Osteocyte (in vitro differentiated cells): Measurements from ENCODE around the gene TEX14. TPM values are rescaled to one million over a fixed set of nuclear protein-coding genes. Genes with fewer than 3 reads are reported as not detected.

Source experiments
- DNase-seq: peaks from one replicate; pipeline ENCODE4 v3.0.0; 2021; ENCODE audit warnings: mixed read lengths; ENCODE audit not compliant: unreplicated experiment; ENCODE audit errors: extremely low spot score
- H3K27ac Mint-ChIP-seq: one replicate; pipeline ENCODE4 v1.8.0; 2021; ENCODE audit warnings: mild to moderate bottlenecking, mixed read lengths; ENCODE audit not compliant: unreplicated experiment
- H3K27me3 Mint-ChIP-seq: one replicate; pipeline ENCODE4 v1.8.0; 2021; ENCODE audit warnings: mixed read lengths; ENCODE audit not compliant: unreplicated experiment
- H3K36me3 Mint-ChIP-seq: one replicate; pipeline ENCODE4 v1.8.0; 2021; ENCODE audit warnings: mixed read lengths; ENCODE audit not compliant: unreplicated experiment
- H3K4me1 Mint-ChIP-seq: one replicate; pipeline ENCODE4 v1.8.0; 2021; ENCODE audit warnings: mixed read lengths; ENCODE audit not compliant: unreplicated experiment
- H3K4me3 Mint-ChIP-seq: one replicate; pipeline ENCODE4 v1.8.0; 2021; ENCODE audit warnings: mild to moderate bottlenecking, moderate library complexity, mixed read lengths; ENCODE audit not compliant: unreplicated experiment
- H3K9me3 Mint-ChIP-seq: one replicate; pipeline ENCODE4 v1.8.0; 2021; ENCODE audit warnings: mixed read lengths; ENCODE audit not compliant: unreplicated experiment
- total RNA-seq: library from RNA; stranded (reverse); gene quantifications from 2 replicates; pipeline ENCODE4 v1.2.1, GENCODE V29; 2021
- TF ChIP-seq, protein P1 (sequence below): fragments of 200-600 bp; sonication (generic); IDR thresholded peaks from 2 replicates; pipeline ENCODE4 v1.5.0; 2021; ENCODE audit warnings: antibody characterized with exemption, mild to moderate bottlenecking, moderate library complexity

The TEX14 gene
- total RNA-seq, 1 donor from 2014 or later, result 0.27 TPM

DNA sequence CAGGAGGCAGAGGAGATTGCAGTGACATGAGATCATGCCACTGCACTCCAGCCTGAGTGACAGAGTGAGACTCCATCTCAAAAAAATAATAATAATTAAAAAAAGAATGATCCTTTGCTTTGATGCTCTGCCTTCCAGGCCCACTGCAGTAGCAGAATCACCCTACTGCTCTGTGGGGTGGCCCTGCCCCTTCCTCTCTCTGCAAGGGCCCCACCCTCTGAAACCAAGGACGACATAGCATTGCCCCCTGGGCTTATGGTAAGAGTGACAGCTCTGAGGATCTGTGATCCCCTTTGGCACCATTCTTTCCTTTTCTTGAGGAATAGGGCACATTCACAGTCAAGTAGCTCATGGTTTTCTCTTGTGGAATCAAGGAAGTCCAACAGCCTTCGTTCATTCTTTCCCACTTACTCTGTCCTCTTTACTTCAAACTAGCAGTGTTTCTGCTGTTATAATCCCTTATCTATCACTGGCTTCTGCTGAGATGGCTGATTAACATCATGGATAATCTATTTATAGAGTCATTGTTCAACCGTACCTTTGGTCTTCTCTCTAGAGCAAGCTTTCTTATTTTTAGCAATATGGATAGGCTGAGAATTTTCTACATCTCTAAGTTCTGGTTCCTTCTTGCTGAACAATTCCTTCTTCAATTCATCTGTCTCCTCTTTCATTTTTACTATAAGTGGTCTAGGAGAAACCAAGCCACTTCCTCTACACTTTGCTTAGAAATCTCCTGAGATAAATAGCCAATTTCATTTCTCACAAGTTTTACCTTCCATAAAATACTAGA lies 14.7 kb upstream of the TEX14 start:
- TF ChIP-seq, protein P1, sequence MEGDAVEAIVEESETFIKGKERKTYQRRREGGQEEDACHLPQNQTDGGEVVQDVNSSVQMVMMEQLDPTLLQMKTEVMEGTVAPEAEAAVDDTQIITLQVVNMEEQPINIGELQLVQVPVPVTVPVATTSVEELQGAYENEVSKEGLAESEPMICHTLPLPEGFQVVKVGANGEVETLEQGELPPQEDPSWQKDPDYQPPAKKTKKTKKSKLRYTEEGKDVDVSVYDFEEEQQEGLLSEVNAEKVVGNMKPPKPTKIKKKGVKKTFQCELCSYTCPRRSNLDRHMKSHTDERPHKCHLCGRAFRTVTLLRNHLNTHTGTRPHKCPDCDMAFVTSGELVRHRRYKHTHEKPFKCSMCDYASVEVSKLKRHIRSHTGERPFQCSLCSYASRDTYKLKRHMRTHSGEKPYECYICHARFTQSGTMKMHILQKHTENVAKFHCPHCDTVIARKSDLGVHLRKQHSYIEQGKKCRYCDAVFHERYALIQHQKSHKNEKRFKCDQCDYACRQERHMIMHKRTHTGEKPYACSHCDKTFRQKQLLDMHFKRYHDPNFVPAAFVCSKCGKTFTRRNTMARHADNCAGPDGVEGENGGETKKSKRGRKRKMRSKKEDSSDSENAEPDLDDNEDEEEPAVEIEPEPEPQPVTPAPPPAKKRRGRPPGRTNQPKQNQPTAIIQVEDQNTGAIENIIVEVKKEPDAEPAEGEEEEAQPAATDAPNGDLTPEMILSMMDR, result no peak
- H3K27ac Mint-ChIP-seq, result no peak overlapping the region
- H3K36me3 Mint-ChIP-seq, result peaks cover 9% of the 10 kb centered on the region
- no peaks in the 10 kb centered on the region for H3K27me3 Mint-ChIP-seq
- H3K4me3 Mint-ChIP-seq, result no peak overlapping the region
- H3K4me1 Mint-ChIP-seq, result no peaks in the 10 kb centered on the region
- H3K9me3 Mint-ChIP-seq, result no peaks in the 10 kb centered on the region
- no peak for DNase-seq

DNA sequence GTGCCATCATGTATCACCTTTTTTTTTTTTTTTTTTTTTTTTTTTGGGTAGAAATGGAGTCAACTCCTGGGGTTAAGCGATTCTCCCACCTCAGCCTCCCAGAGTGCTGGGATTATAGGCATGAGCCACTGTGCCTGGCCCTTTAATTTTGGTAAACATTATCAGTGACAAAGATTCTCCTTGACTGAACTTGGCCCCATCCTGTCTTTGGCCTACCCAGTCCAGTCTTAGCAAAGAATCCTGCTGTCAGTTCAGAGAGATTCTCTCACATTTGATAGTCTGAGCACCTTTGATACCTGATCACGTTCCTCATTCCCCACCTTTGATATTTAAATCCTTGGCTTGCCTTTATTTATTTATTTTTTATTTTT lies 12.1 kb upstream of the TEX14 start:
- no peak overlapping the region for H3K4me3 Mint-ChIP-seq
- no peak overlapping the region for H3K27ac Mint-ChIP-seq
- H3K27me3 Mint-ChIP-seq, result no peaks in the 10 kb centered on the region
- no peak for DNase-seq
- TF ChIP-seq, protein P1, result no peak
- no peaks in the 10 kb centered on the region for H3K9me3 Mint-ChIP-seq
- peaks cover 10% of the 10 kb centered on the region for H3K36me3 Mint-ChIP-seq
- no peaks in the 10 kb centered on the region for H3K4me1 Mint-ChIP-seq

DNA sequence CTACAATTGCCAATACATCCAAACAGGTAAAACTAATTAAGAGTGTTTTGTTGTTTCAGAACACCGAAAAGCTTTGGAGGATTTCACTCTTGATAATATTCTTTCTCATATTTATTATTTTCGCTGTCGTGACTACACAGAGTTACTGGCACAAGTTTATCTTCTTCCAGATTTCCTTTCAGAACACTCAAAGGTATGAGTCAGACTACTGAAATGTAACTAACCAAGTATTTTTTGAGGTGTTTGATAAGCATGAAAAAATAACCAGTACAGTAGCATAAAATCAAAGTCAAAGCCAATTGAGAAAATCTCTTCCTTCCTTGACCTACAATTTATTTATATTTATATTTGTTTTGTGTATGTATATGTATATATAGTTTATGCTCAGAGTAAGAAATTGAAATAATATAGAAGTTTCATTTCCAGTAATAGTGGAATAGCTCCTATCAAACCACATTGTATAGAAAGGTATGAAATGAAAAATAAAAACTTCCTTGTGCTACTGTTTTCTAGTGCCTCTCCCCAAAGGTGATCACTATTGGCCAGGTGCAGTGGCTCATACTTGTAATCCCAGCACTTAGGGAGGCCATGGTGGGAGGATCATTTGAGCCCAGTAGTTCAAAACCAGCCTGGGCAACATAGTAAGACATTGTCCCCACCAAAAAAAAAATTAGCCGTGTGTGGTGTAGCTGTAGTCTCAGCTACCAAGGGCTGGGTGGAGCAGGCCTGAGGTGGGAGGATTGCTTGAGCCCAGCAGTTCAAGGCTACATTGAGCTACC lies 11.5 kb upstream of the TEX14 start:
- Mint-ChIP-seq H3K4me1 (no peaks in the 10 kb centered on the region), H3K27ac (no peak overlapping the region), H3K36me3 (peaks cover 10% of the 10 kb centered on the region), H3K27me3 (no peaks in the 10 kb centered on the region), H3K4me3 (no peak overlapping the region), H3K9me3 (no peaks in the 10 kb centered on the region)
- no peak for DNase-seq
- TF ChIP-seq, protein P1, result no peak

DNA sequence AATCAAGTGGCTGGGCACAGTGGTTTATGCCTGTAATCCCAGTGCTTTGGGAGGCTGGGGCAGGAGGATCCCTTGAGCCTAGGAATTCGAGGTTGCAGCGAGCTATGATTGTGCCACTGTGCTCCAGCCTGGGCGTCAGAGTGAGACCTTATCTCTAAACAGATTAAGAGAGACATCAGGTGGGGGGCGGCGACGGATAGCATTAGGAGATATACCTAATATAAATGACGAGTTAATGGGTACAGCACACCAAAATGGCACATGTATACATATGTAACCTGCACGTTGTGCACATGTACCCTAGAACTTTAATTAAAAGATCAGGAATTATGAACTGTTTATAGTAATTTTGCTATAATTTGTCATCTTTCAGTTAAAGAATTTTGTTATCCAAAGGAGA lies 10.9 kb upstream of the TEX14 start:
- no peaks in the 10 kb centered on the region for H3K27me3 Mint-ChIP-seq
- no peak overlapping the region for H3K4me3 Mint-ChIP-seq
- TF ChIP-seq, protein P1, result no peak
- no peak for DNase-seq
- no peak overlapping the region for H3K27ac Mint-ChIP-seq
- H3K9me3 Mint-ChIP-seq, result no peaks in the 10 kb centered on the region
- H3K4me1 Mint-ChIP-seq, result no peaks in the 10 kb centered on the region
- H3K36me3 Mint-ChIP-seq, result peaks cover 10% of the 10 kb centered on the region

DNA sequence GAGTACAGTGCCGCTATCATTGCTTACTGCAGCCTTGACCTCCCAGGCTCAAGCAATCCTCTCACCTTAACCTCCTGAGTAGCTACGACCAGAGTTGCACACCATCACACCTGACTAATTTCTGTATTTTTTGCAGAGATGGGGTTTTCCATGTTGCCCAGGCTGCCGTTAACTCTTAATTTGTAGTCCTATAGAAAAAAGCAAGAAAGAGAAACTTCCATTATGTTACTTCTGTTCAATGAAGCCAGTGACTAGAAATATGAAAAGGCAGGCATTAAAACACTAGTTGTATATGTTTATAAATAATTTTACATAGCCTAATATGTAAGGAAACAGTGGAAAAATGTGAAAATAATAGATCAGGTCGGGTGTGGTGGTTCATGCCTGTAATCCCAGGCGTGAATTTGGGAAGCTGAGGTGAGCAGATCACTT lies 10.2 kb upstream of the TEX14 start:
- TF ChIP-seq, protein P1, result no peak
- Mint-ChIP-seq H3K9me3 (no peaks in the 10 kb centered on the region), H3K27me3 (no peaks in the 10 kb centered on the region), H3K4me3 (no peak overlapping the region), H3K27ac (no peak overlapping the region), H3K4me1 (no peaks in the 10 kb centered on the region), H3K36me3 (peaks cover 10% of the 10 kb centered on the region)
- no peak for DNase-seq
